SK-N-SH (cell line): ENCODE measurements around the gene MCCC1. TPM values are rescaled to one million over a fixed set of nuclear protein-coding genes. Genes with fewer than 3 reads are reported as not detected.

Experiments
- CTCF ChIA-PET: fragments of 300-600, 350-600 bp; formaldehyde crosslinking; extraction: SDS; loops from one replicate; lab custom pipeline; 2021; lab: Yijun Ruan, JAX
- POLR2A ChIA-PET: fragments of 350-600 bp; sonication (Branson Sonifier 250); formaldehyde crosslinking; extraction: SDS; loops from one replicate; lab custom pipeline; 2020; ENCODE audit warnings: antibody characterized with exemption, inconsistent platforms; lab: Yijun Ruan, JAX
- DNase-seq: peaks from one replicate; pipeline ENCODE4 v3.0.0; 2012
- H2AFZ ChIP-seq: fragments of 200-600 bp; sonication (generic); 2 replicates; pipeline ENCODE4 v1.8.1; 2016; ENCODE audit warnings: antibody characterized with exemption, mild to moderate bottlenecking, low read depth
- H3F3A ChIP-seq: fragments of 200-600 bp; sonication (generic); replicated peaks from 2 replicates; pipeline ENCODE3; 2016; ENCODE audit warnings: antibody characterized with exemption, mild to moderate bottlenecking; ENCODE audit not compliant: insufficient read depth
- H3K27ac ChIP-seq, 2 experiments: fragments of 200-500 bp in 1 of 2; fragments of 200-600 bp in 1 of 2; sonication (Bioruptor generic) in 1 of 2; sonication (generic), shearing (Covaris generic) in 1 of 2; 2 replicates each; pipeline versions ENCODE4 v1.5.1 to v1.6.1; 2014 to 2016; ENCODE audit warnings: low read depth in 2 of 2, inconsistent platforms in 1 of 2, low read length in 1 of 2, mild to moderate bottlenecking in 1 of 2, mixed read lengths in 1 of 2
- H3K27me3 ChIP-seq: fragments of 200-600 bp; sonication (generic), shearing (Covaris generic); 2 replicates; pipeline ENCODE4 v1.6.1; 2016; ENCODE audit warnings: mixed run types; ENCODE audit not compliant: insufficient read depth
- H3K36me3 ChIP-seq, 2 experiments: fragments of 200-500 bp in 1 of 2; fragments of 200-600 bp in 1 of 2; sonication (Bioruptor generic) in 1 of 2; sonication (generic) in 1 of 2; replicated peaks in 1 of 2; 2 replicates each; pipeline versions ENCODE3 to v1.5.1; 2014 to 2016; ENCODE audit warnings: low read length in 1 of 2, mild to moderate bottlenecking in 1 of 2; ENCODE audit not compliant: insufficient read depth in 2 of 2, control insufficient read depth in 1 of 2
- H3K4me1 ChIP-seq, 2 experiments: fragments of 200-500 bp in 1 of 2; fragments of 200-600 bp in 1 of 2; sonication (Bioruptor generic) in 1 of 2; sonication (generic), shearing (Covaris generic) in 1 of 2; 2 replicates each; pipeline versions ENCODE4 v1.5.1 to v1.6.1; 2014 to 2016; ENCODE audit warnings: low read depth in 1 of 2, low read length in 1 of 2, mixed run types in 1 of 2; ENCODE audit not compliant: insufficient read depth in 2 of 2, control insufficient read depth in 1 of 2
- H3K4me2 ChIP-seq: fragments of 200-600 bp; sonication (generic), shearing (Covaris generic); 2 replicates; pipeline ENCODE4 v1.6.1; 2017; ENCODE audit warnings: mixed run types
- H3K4me3 ChIP-seq, 2 experiments: fragments of 200-500 bp in 1 of 2; fragments of 200-600 bp in 1 of 2; sonication (Bioruptor generic) in 1 of 2; sonication (generic), shearing (Covaris generic) in 1 of 2; 2 replicates each; pipeline versions ENCODE4 v1.5.1 to v1.8.1; 2014 to 2016; ENCODE audit warnings: low read depth in 2 of 2, inconsistent platforms in 1 of 2, low read length in 1 of 2, mild to moderate bottlenecking in 1 of 2, mixed read lengths in 1 of 2, moderate library complexity in 1 of 2
- H3K79me2 ChIP-seq: fragments of 200-600 bp; sonication (generic); 2 replicates; pipeline ENCODE4 v1.8.1; 2017; ENCODE audit warnings: mild to moderate bottlenecking; ENCODE audit not compliant: insufficient read depth
- H3K9ac ChIP-seq: fragments of 200-600 bp; sonication (generic); 2 replicates; pipeline ENCODE4 v1.6.1; 2017; ENCODE audit warnings: mixed run types
- H3K9me2 ChIP-seq: fragments of 200-600 bp; sonication (generic); 2 replicates; pipeline ENCODE4 v1.6.1; 2017; ENCODE audit warnings: mixed run types
- H3K9me3 ChIP-seq: fragments of 200-600 bp; sonication (generic); 2 replicates; pipeline ENCODE4 v1.6.1; 2017; ENCODE audit warnings: mixed run types, mild to moderate bottlenecking, moderate library complexity
- H4K20me1 ChIP-seq: fragments of 200-600 bp; sonication (generic); 2 replicates; pipeline ENCODE4 v1.6.1; 2017; ENCODE audit warnings: mild to moderate bottlenecking, mixed run types; ENCODE audit not compliant: insufficient read depth
- CHD2 ChIP-seq: fragments of 150-350 bp; IDR thresholded peaks from 2 replicates; pipeline ENCODE4 v1.6.1; 2018; ENCODE audit warnings: low read length; ENCODE audit not compliant: partially characterized antibody
- ELF1 ChIP-seq: IDR thresholded peaks from 2 replicates; pipeline ENCODE4 v1.4.0; 2012
- EP300 ChIP-seq, 2 experiments: IDR thresholded peaks; 2 replicates each; pipeline versions ENCODE4 v1.4.0 to v1.6.1; 2012; ENCODE audit warnings: borderline replicate concordance in 1 of 2, low read depth in 1 of 2, low read length in 1 of 2
- GABPA ChIP-seq: IDR thresholded peaks from 2 replicates; pipeline ENCODE4 v1.4.0; 2012; ENCODE audit warnings: low read depth, mild to moderate bottlenecking
- IRF3 ChIP-seq: fragments of 150-350 bp; IDR thresholded peaks from 2 replicates; pipeline ENCODE4 v1.6.1; 2016; ENCODE audit warnings: mild to moderate bottlenecking, low read depth, low read length
- JUND ChIP-seq: IDR thresholded peaks from 2 replicates; pipeline ENCODE4 v1.4.0; 2012
- MEF2A ChIP-seq: IDR thresholded peaks from 2 replicates; pipeline ENCODE4 v1.4.0; 2012; ENCODE audit warnings: low read depth, borderline replicate concordance
- NFIC ChIP-seq: IDR thresholded peaks from 2 replicates; pipeline ENCODE4 v1.4.0; 2012; ENCODE audit warnings: borderline replicate concordance
- NRF1 ChIP-seq: IDR thresholded peaks from 2 replicates; pipeline ENCODE4 v1.6.1; 2012; ENCODE audit warnings: low read depth, mild to moderate bottlenecking, low read length
- RAD21 ChIP-seq: IDR thresholded peaks from 2 replicates; pipeline ENCODE4 v1.6.1; 2012; ENCODE audit warnings: mild to moderate bottlenecking, low read length
- RXRA ChIP-seq: IDR thresholded peaks from 2 replicates; pipeline ENCODE4 v1.4.0; 2012; ENCODE audit warnings: low read depth, mild to moderate bottlenecking, borderline replicate concordance
- SMC3 ChIP-seq: IDR thresholded peaks from 2 replicates; pipeline ENCODE4 v1.6.1; 2012; ENCODE audit warnings: low read depth, low read length, improper control_type of control experiment
- TEAD4 ChIP-seq: IDR thresholded peaks from 2 replicates; pipeline ENCODE4 v1.4.0; 2012; ENCODE audit warnings: mild to moderate bottlenecking, borderline replicate concordance; ENCODE audit not compliant: insufficient read depth
- WGBS: methylation state at CpG from one replicate; pipeline ENCODE4 v1.1.6; 2017; ENCODE audit warnings: low lambda C conversion rate; 5-methylcytosine and 5-hydroxymethylcytosine counted together
- polyA plus RNA-seq, 3 experiments: library from polyadenylated mRNA; depleted of rRNA; stranded (reverse); fragments of >200 nt; gene quantifications; 2 replicates each; pipeline ENCODE4 v1.2.3, GENCODE V29; 2012
- TF ChIP-seq, protein P1 (sequence below): IDR thresholded peaks from 2 replicates; pipeline ENCODE4 v1.4.0; 2012; ENCODE audit warnings: low read depth, borderline replicate concordance
- TF ChIP-seq, protein P2 (sequence below): IDR thresholded peaks from 2 replicates; pipeline ENCODE4 v1.4.0; 2012; ENCODE audit warnings: low read depth
- TF ChIP-seq, protein P3 (sequence below): fragments of 200-600 bp; sonication (generic); IDR thresholded peaks from 2 replicates; pipeline ENCODE4 v1.6.1; 2017; ENCODE audit warnings: antibody characterized with exemption, mild to moderate bottlenecking, moderate library complexity

The MCCC1 gene
- polyA plus RNA-seq, 1 of the 3 experiments (the other 2 are of a cell fraction), result 15.4 TPM

GRCh38 chr3:182986021-182986420, 113.3 kb downstream of the MCCC1 start:
- CTCF ChIA-PET, result no interaction called here
- no peaks in the 10 kb centered on the region for H3K36me3 ChIP-seq

More at GRCh38 chr3:182986021-182986420, 113.3 kb downstream of the MCCC1 start:
- POLR2A ChIA-PET, result no interaction called here
- Histone ChIP-seq H3K4me3 (no peak overlapping the region), H2AFZ (no peak overlapping the region), H3F3A (peaks cover 8% of the 10 kb centered on the region), H3K9me3 (no peaks in the 10 kb centered on the region), H4K20me1 (no peaks in the 10 kb centered on the region), H3K79me2 (no peaks in the 10 kb centered on the region), H3K9ac (no peak overlapping the region), H3K27me3 (no peaks in the 10 kb centered on the region), H3K27ac (no peak overlapping the region), H3K9me2 (no peaks in the 10 kb centered on the region), H3K4me2 (no peak overlapping the region), H3K4me1 (peaks cover 0 to 3% of the 10 kb centered on the region in 2 experiments; a peak in 1 of 4 replicates)
- 77% methylated on average over 6 of the region's 6 CpGs for WGBS
- DNase-seq, result no peak
- TF ChIP-seq CHD2, result no peak
- TF ChIP-seq TEAD4, result no peak
- TF ChIP-seq, protein P1, sequence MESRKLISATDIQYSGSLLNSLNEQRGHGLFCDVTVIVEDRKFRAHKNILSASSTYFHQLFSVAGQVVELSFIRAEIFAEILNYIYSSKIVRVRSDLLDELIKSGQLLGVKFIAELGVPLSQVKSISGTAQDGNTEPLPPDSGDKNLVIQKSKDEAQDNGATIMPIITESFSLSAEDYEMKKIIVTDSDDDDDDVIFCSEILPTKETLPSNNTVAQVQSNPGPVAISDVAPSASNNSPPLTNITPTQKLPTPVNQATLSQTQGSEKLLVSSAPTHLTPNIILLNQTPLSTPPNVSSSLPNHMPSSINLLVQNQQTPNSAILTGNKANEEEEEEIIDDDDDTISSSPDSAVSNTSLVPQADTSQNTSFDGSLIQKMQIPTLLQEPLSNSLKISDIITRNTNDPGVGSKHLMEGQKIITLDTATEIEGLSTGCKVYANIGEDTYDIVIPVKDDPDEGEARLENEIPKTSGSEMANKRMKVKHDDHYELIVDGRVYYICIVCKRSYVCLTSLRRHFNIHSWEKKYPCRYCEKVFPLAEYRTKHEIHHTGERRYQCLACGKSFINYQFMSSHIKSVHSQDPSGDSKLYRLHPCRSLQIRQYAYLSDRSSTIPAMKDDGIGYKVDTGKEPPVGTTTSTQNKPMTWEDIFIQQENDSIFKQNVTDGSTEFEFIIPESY, result no peak
- TF ChIP-seq ELF1, result no peak
- TF ChIP-seq GABPA, result no peak
- TF ChIP-seq JUND, result no peak
- TF ChIP-seq, protein P2, sequence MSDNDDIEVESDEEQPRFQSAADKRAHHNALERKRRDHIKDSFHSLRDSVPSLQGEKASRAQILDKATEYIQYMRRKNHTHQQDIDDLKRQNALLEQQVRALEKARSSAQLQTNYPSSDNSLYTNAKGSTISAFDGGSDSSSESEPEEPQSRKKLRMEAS, result no peak
- TF ChIP-seq EP300 (IDR thresholded peaks at IDR 0.05; ENCODE audit: borderline replicate concordance in 1 of 2, low read depth in 1 of 2, low read length in 1 of 2), result no peak
- TF ChIP-seq RXRA, result no peak
- TF ChIP-seq SMC3, result no peak
- no peak for TF ChIP-seq RAD21
- no peak for TF ChIP-seq IRF3
- no peak for TF ChIP-seq NRF1
- TF ChIP-seq MEF2A, result no peak
- TF ChIP-seq NFIC, result no peak
- TF ChIP-seq, protein P3, sequence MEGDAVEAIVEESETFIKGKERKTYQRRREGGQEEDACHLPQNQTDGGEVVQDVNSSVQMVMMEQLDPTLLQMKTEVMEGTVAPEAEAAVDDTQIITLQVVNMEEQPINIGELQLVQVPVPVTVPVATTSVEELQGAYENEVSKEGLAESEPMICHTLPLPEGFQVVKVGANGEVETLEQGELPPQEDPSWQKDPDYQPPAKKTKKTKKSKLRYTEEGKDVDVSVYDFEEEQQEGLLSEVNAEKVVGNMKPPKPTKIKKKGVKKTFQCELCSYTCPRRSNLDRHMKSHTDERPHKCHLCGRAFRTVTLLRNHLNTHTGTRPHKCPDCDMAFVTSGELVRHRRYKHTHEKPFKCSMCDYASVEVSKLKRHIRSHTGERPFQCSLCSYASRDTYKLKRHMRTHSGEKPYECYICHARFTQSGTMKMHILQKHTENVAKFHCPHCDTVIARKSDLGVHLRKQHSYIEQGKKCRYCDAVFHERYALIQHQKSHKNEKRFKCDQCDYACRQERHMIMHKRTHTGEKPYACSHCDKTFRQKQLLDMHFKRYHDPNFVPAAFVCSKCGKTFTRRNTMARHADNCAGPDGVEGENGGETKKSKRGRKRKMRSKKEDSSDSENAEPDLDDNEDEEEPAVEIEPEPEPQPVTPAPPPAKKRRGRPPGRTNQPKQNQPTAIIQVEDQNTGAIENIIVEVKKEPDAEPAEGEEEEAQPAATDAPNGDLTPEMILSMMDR, result no peak
